Ectodermal cell (in vitro differentiated cells): Measurements from ENCODE around the gene C8A.

Source experiments
- H3K27ac ChIP-seq: 2 replicates; pipeline ENCODE4 v1.7.0; 2013; ENCODE audit warnings: mild to moderate bottlenecking, low read depth, low read length; ENCODE audit not compliant: insufficient read depth, poor library complexity, severe bottlenecking
- H3K27me3 ChIP-seq: 2 replicates; pipeline ENCODE4 v1.7.0; 2013; ENCODE audit warnings: mild to moderate bottlenecking, low read length; ENCODE audit not compliant: insufficient read depth, control insufficient read depth, poor library complexity, severe bottlenecking
- H3K36me3 ChIP-seq: one replicate; pipeline ENCODE4 v1.7.0; 2013; ENCODE audit warnings: low read length; ENCODE audit not compliant: control insufficient read depth, insufficient read depth
- H3K4me1 ChIP-seq: one replicate; pipeline ENCODE4 v1.7.0; 2013; ENCODE audit warnings: low read length; ENCODE audit not compliant: control insufficient read depth, insufficient read depth
- H3K4me3 ChIP-seq: 2 replicates; pipeline ENCODE4 v1.7.0; 2013; ENCODE audit warnings: low read depth, low read length, control low read depth; ENCODE audit not compliant: insufficient read depth
- H3K9me3 ChIP-seq: 2 replicates; pipeline ENCODE4 v1.7.0; 2013; ENCODE audit warnings: mild to moderate bottlenecking, low read length, moderate library complexity; ENCODE audit not compliant: control insufficient read depth
- WGBS, 2 experiments: methylation state at CpG; one replicate each; pipeline ENCODE4 v1.1.7; 2013; ENCODE audit warnings: missing lambda C conversion rate in 2 of 2; 5-methylcytosine and 5-hydroxymethylcytosine counted together

Gene C8A

GRCh38 chr1:56904663-56905397 is 50.2 kb downstream of the C8A start:
- Histone ChIP-seq H3K4me3 (no peak overlapping the region), H3K27ac (no peak overlapping the region), H3K36me3 (no peaks in the 10 kb centered on the region), H3K27me3 (no peaks in the 10 kb centered on the region), H3K4me1 (peaks cover 3% of the 10 kb centered on the region), H3K9me3 (no peaks in the 10 kb centered on the region)
- 69 to 83% methylated on average over 2 of the region's 2 CpGs for WGBS, 2 experiments

DNA sequence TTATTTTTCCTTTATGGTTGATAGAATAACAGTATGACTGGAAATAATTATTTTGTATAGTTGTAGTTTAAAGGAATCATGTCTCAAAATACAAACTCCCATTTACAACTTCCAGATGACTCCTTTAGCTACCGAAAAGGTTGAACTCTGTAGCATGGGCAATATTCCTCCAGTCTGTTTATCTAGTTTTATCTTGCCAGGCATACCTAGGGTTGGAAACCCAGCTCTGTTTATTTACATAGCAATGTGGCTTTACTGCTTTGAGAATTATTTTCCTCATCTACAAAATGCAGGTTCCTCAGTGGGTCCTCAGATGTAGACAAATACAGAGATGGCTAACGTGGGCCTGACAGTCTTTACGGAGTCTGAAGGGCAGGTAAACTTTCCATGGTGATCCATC is 51.1 kb downstream of the C8A start:
- Histone ChIP-seq H3K36me3 (no peaks in the 10 kb centered on the region), H3K9me3 (no peaks in the 10 kb centered on the region), H3K27ac (no peak overlapping the region), H3K4me3 (no peak overlapping the region), H3K4me1 (peaks cover 3% of the 10 kb centered on the region), H3K27me3 (no peaks in the 10 kb centered on the region)
- WGBS, 2 experiments, result 93 to 95% methylated on average over 3 of the region's 3 CpGs

DNA sequence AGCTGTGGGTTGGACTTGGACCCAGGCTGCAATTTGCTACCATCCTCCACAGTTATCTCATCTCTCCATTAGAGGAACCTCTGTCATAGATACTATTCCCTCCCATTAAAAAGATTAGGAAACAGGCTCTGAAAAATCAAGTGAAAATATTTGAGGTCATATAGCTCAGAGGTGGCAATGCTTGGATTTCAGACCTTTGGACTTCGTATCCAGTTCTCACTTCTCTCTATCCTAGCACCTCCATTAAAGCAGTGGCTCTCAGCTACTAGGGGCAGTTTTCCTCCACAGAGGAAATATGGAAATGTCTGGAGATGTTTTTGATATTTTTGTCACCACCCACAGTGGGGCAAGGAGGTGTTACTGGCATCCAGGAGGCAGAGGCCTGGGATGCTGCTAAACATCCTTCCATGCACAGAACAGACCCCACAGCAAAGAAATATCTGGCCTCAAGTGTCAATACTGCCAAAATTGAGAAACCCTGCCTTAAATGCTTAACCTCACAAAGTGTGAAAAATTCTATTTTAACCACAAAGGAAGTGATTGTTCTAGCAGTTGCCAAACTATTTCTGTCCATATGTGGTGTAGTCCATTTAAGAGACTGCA is 54.1 kb downstream of the C8A start:
- 91 to 95% methylated on average over 1 of the region's 1 CpG for WGBS, 2 experiments
- no peaks in the 10 kb centered on the region for H3K4me1 ChIP-seq
- no peaks in the 10 kb centered on the region for H3K36me3 ChIP-seq
- H3K9me3 ChIP-seq, result no peaks in the 10 kb centered on the region
- H3K27ac ChIP-seq, result no peak overlapping the region
- H3K27me3 ChIP-seq, result no peaks in the 10 kb centered on the region
- no peak overlapping the region for H3K4me3 ChIP-seq

- Histone ChIP-seq H3K9me3 (no peaks in the 10 kb centered on the region), H3K4me3 (no peak overlapping the region), H3K27ac (no peak overlapping the region), H3K4me1 (no peaks in the 10 kb centered on the region), H3K36me3 (no peaks in the 10 kb centered on the region), H3K27me3 (no peaks in the 10 kb centered on the region)
- whole genome bisulfite sequencing, 2 experiments, result 93 to 96% methylated on average over 4 of the region's 4 CpGs
These were observed 55.9 kb downstream of the C8A start for GRCh38 chr1:56910441-56910985.

DNA sequence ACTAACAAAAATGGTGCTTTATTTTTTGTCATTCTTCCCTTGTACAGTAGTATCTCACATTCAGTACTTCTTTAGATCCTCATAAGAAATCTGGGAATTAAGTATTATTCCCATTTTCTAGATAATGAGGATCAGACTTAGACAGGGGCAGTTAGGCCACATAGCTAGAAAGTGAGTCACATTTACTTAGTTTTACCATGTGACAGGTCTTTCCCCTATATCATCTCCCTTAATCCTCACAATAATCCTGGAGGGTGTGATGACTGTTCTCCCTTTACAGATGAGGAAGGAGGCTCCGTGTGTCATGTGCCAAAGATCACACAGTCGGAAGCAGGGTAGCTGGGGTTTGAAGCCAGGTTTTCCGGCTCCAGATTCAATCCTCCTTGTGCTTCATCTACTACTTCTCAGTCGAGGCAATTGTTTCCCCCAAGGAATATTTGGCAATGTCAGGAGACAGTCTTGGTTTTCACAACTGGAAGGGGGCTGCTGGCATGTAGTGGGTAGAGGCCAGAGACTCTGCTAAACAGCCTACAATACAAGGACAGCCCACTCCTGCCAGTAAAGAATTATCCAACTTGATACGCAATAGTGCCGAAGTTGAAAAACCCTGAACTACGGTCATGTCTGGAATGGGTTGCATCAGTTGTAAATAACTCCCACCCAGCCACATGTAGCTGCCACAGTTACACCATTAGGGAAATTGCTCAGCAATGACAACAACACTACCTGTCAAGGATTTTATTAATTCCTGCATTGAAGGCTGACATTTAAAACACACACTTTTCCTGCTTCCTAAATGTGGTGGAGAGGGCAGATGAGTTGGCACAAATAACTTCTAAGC is 56.7 kb downstream of the C8A start:
- no peak overlapping the region for H3K27ac ChIP-seq
- H3K4me3 ChIP-seq, result no peak overlapping the region
- WGBS, 2 experiments, result 95 to 96% methylated on average over 7 of the region's 7 CpGs
- H3K4me1 ChIP-seq, result no peaks in the 10 kb centered on the region
- H3K9me3 ChIP-seq, result no peaks in the 10 kb centered on the region
- H3K27me3 ChIP-seq, result no peaks in the 10 kb centered on the region
- no peaks in the 10 kb centered on the region for H3K36me3 ChIP-seq

DNA sequence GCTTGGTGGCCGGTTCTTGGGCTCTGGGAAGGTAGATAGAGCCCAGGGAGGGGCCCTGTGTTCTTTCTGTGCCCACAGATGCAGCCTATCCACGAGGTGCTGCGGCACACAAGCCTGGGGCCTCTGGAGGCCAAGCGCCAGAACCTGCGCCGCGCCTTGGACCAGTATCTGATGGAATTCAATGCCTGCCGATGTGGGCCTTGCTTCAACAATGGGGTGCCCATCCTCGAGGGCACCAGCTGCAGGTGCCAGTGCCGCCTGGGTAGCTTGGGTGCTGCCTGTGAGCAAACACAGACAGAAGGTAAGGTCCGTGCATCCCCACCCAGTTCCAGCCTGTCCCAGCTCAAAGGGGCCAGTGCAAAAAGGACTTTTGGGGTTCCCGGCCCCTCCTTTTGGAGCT is 57.7 kb downstream of the C8A start:
- no peak overlapping the region for H3K27ac ChIP-seq
- no peaks in the 10 kb centered on the region for H3K27me3 ChIP-seq
- 94% methylated on average over 12 of the region's 12 CpGs for WGBS, 2 experiments

GRCh38 chr1:56915960-56916359 is 61.4 kb downstream of the C8A start:
- peaks cover 11% of the 10 kb centered on the region for H3K4me1 ChIP-seq
- no peak overlapping the region for H3K4me3 ChIP-seq
- H3K9me3 ChIP-seq, result no peaks in the 10 kb centered on the region
- H3K27ac ChIP-seq, result no peak overlapping the region
- no peaks in the 10 kb centered on the region for H3K27me3 ChIP-seq
- H3K36me3 ChIP-seq, result no peaks in the 10 kb centered on the region
- WGBS, 2 experiments, result 93 to 96% methylated on average over 4 of the region's 4 CpGs

More for the DNA sequence above, 57.7 kb downstream of the C8A start:
- Histone ChIP-seq H3K36me3 (no peaks in the 10 kb centered on the region), H3K9me3 (no peaks in the 10 kb centered on the region), H3K4me3 (no peak overlapping the region), H3K4me1 (peaks cover 7% of the 10 kb centered on the region)

DNA sequence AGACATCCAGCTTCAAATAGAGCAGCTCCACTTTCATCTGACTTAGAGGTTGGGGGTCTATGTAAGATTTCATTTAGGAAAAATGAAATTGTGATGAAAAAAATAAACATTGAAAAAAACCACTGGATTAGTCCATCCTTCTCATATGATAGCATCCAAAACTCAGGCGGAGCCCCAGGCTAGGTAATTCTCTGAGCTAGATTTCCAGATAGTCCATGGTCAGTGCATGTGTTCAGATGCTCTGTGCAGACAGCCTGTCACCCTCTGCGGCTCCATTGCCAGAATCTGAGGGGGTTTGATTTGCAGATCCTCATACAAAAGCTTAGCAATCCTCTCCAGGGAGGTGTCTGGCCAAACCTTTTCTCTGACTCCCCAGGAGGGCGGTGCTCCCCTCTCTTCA is 62.0 kb downstream of the C8A start:
- H3K4me3 ChIP-seq, result no peak overlapping the region
- no peaks in the 10 kb centered on the region for H3K27me3 ChIP-seq
- H3K27ac ChIP-seq, result no peak overlapping the region
- H3K36me3 ChIP-seq, result no peaks in the 10 kb centered on the region
- H3K9me3 ChIP-seq, result no peaks in the 10 kb centered on the region
- WGBS, 2 experiments, result 87 to 89% methylated on average over 3 of the region's 3 CpGs
- peaks cover 16% of the 10 kb centered on the region for H3K4me1 ChIP-seq

- Histone ChIP-seq H3K27me3 (no peaks in the 10 kb centered on the region), H3K27ac (no peak overlapping the region), H3K4me1 (peaks cover 18% of the 10 kb centered on the region), H3K9me3 (no peaks in the 10 kb centered on the region), H3K4me3 (no peak overlapping the region), H3K36me3 (no peaks in the 10 kb centered on the region)
- 86 to 93% methylated on average over 5 of the region's 5 CpGs for WGBS, 2 experiments
These were observed 62.8 kb downstream of the C8A start for GRCh38 chr1:56917356-56917755.

DNA sequence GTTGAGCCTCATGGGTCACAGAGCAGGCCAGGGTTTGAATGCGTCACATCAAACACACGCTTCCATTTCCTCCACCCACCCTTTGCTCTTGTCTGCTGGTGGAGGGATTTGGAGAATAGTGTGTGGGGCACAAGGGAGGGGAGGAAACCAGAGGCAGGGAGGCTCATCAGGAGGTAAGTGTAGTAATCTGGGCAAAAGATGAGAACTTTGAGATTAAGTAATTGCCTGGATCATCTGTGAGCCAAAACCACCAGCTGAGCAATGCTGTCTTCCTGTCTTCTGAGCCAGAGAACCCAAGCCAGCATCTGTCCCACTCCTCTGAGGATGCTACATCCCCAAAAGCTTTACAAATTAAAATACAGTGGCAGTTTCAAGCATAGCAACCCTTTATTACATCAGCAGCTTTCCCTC is 66.0 kb downstream of the C8A start:
- Histone ChIP-seq H3K4me3 (no peak overlapping the region), H3K4me1 (peaks cover 20% of the 10 kb centered on the region), H3K9me3 (no peaks in the 10 kb centered on the region), H3K36me3 (no peaks in the 10 kb centered on the region), H3K27ac (no peak overlapping the region), H3K27me3 (no peaks in the 10 kb centered on the region)
- 93% methylated on average over 2 of the region's 2 CpGs; no CpG with 5 or more reads in 1 of the 2 experiments for WGBS, 2 experiments
